A673 (cell line): Measurements from ENCODE around the gene HOXC5. TPM values are rescaled to one million over a fixed set of nuclear protein-coding genes. Genes with fewer than 3 reads are reported as not detected.
A peak's percentile ranks its signal among the peaks of the same experiment; 100 is the strongest.

ENCODE experiments used
- BruUV-seq: library from RNA; stranded (reverse); fragments of 400-500 nt; replicated peaks from 2 replicates; lab custom pipeline; 2021; lab: Mats Ljungman, UMichigan
- CTCF ChIA-PET: fragments of 300-600 bp; sonication (Branson Sonifier 250); formaldehyde crosslinking; loops from one replicate; lab custom pipeline; 2022; ENCODE audit warnings: antibody characterized with exemption; lab: Charles Lee
- POLR2A ChIA-PET: fragments of 300-600 bp; sonication (Branson Sonifier 250); formaldehyde crosslinking; loops from one replicate; lab custom pipeline; 2022; ENCODE audit warnings: antibody characterized with exemption; ENCODE audit not compliant: low non-redundant PET; lab: Charles Lee
- DNase-seq: peaks from one replicate; pipeline ENCODE4 v3.0.0-alpha.2; 2015; ENCODE audit warnings: low spot score
- H3K27ac ChIP-seq: fragments of 200-600 bp; sonication (generic); 2 replicates; pipeline ENCODE4 v1.5.1; 2016; ENCODE audit warnings: mixed run types, low read depth, mild to moderate bottlenecking, mixed read lengths, antibody characterized with exemption, low read length; ENCODE audit not compliant: poor library complexity, severe bottlenecking
- H3K27me3 ChIP-seq: fragments of 200-600 bp; sonication (generic); replicated peaks from 2 replicates; pipeline ENCODE4 v1.6.1; 2017; ENCODE audit warnings: mixed run types, low read depth, mild to moderate bottlenecking, mixed read lengths, antibody characterized with exemption, low read length; ENCODE audit not compliant: insufficient read depth, poor library complexity
- H3K36me3 ChIP-seq: fragments of 200-600 bp; sonication (generic); 2 replicates; pipeline ENCODE4 v1.6.1; 2016; ENCODE audit warnings: mixed run types, mild to moderate bottlenecking, mixed read lengths, antibody characterized with exemption, low read length; ENCODE audit not compliant: insufficient read depth, poor library complexity, severe bottlenecking
- H3K4me1 ChIP-seq: fragments of 200-600 bp; sonication (generic); 2 replicates; pipeline ENCODE4 v1.6.1; 2017; ENCODE audit warnings: mixed run types, mild to moderate bottlenecking, mixed read lengths, antibody characterized with exemption, low read length; ENCODE audit not compliant: insufficient read depth, poor library complexity, severe bottlenecking
- H3K4me3 ChIP-seq: fragments of 200-600 bp; sonication (generic); 2 replicates; pipeline ENCODE4 v1.5.1; 2016; ENCODE audit warnings: low read depth, mixed run types, mild to moderate bottlenecking, mixed read lengths, low read length; ENCODE audit not compliant: poor library complexity, severe bottlenecking
- H3K9me3 ChIP-seq: fragments of 200-600 bp; sonication (generic); 2 replicates; pipeline ENCODE4 v1.6.1; 2016; ENCODE audit warnings: mixed run types, low read depth, mild to moderate bottlenecking, mixed read lengths, antibody characterized with exemption, low read length; ENCODE audit not compliant: poor library complexity, severe bottlenecking
- CTCF ChIP-seq: fragments of 300-800, 200-600 bp; sonication (generic); conservative IDR thresholded peaks from 2 replicates; pipeline ENCODE4 v1.5.1; 2017; ENCODE audit warnings: low read depth, mild to moderate bottlenecking, antibody characterized with exemption, low read length, moderate library complexity, mixed read lengths
- EZH2 ChIP-seq: fragments of 200-600 bp; sonication (generic); IDR thresholded peaks from 2 replicates; pipeline ENCODE4 v1.6.1; 2017; ENCODE audit warnings: borderline replicate concordance, low read depth, mild to moderate bottlenecking, mixed read lengths, antibody characterized with exemption, low read length; ENCODE audit not compliant: poor library complexity, severe bottlenecking
- intact Hi-C: fragments of 100-400 bp; cut with micrococcal nuclease; formaldehyde crosslinking; loops from one replicate; pipeline ENCODE4 v1.10.0; 2022; ENCODE audit not compliant: unreplicated experiment
- total RNA-seq: library from RNA; stranded (reverse); gene quantifications from 2 replicates; pipeline ENCODE4 v1.2.3, GENCODE V29; 2021

Gene HOXC5
- total RNA-seq, 1 experiment from 2014 or later, result 1.9 TPM

- TF ChIP-seq EZH2 (no peak), CTCF (peak; percentile 32; the same call in 1 of the 2 replicates)
- ChIA-PET CTCF (no interaction called here), POLR2A (no interaction called here)
- no peaks in the 10 kb centered on the region for H3K9me3 ChIP-seq
- no TSS peak for BruUV-seq
- no peak overlapping the region for H3K4me3 ChIP-seq
- DNase-seq, result no peak
- peaks cover 52% of the 10 kb centered on the region for H3K4me1 ChIP-seq
- peak overlapping the region; percentile 25 for H3K27ac ChIP-seq
- H3K27me3 ChIP-seq, result no peaks in the 10 kb centered on the region
- no peaks in the 10 kb centered on the region for H3K36me3 ChIP-seq
- intact Hi-C loops, result no loop called here
These were observed 20.0 kb upstream of the HOXC5 start for GRCh38 chr12:54012631-54013409.

GRCh38 chr12:54014377-54015017 lies 18.4 kb upstream of the HOXC5 start:
- H3K9me3 ChIP-seq, result no peaks in the 10 kb centered on the region
- intact Hi-C loops, result no loop called here
- POLR2A ChIA-PET, result no interaction called here
- CTCF ChIA-PET, result interaction anchor here (1.7 kb wide), 1 partner anchor 18 kb away, joined by 6 read pairs; the partner anchor contains the start of gene HOXC5
- no peak for DNase-seq
- TF ChIP-seq EZH2 (no peak), CTCF (no peak)
- H3K4me3 ChIP-seq, result peak overlapping the region; percentile 24
- H3K4me1 ChIP-seq, result peaks cover 54% of the 10 kb centered on the region
- peak overlapping the region; percentile 64 for H3K27ac ChIP-seq
- H3K36me3 ChIP-seq, result no peaks in the 10 kb centered on the region
- no peaks in the 10 kb centered on the region for H3K27me3 ChIP-seq
- no TSS peak for BruUV-seq

GRCh38 chr12:54015018-54015931 lies 17.6 kb upstream of the HOXC5 start:
- POLR2A ChIA-PET, result no interaction called here

More at GRCh38 chr12:54015018-54015931, 17.6 kb upstream of the HOXC5 start:
- Histone ChIP-seq H3K4me3 (peak overlapping the region; percentile 68), H3K4me1 (peaks cover 52% of the 10 kb centered on the region), H3K9me3 (no peaks in the 10 kb centered on the region), H3K27me3 (no peaks in the 10 kb centered on the region), H3K36me3 (no peaks in the 10 kb centered on the region), H3K27ac (peak overlapping the region; percentile 97)
- BruUV-seq, result no TSS peak
- TF ChIP-seq CTCF (no peak), EZH2 (no peak)
- DNase-seq, result no peak
- intact Hi-C loops, result no loop called here
- CTCF ChIA-PET, result interaction anchor here (1.7 kb wide), 1 partner anchor 17 kb away, joined by 6 read pairs; the partner anchor contains the start of gene HOXC5
